ENCODE results near the gene PTPA. TPM values are rescaled to one million over a fixed set of nuclear protein-coding genes. Genes with fewer than 3 reads are reported as not detected.

Gene PTPA
- polyA plus RNA-seq, 1 donor from 2014 or later, result 62.8 TPM

DNA sequence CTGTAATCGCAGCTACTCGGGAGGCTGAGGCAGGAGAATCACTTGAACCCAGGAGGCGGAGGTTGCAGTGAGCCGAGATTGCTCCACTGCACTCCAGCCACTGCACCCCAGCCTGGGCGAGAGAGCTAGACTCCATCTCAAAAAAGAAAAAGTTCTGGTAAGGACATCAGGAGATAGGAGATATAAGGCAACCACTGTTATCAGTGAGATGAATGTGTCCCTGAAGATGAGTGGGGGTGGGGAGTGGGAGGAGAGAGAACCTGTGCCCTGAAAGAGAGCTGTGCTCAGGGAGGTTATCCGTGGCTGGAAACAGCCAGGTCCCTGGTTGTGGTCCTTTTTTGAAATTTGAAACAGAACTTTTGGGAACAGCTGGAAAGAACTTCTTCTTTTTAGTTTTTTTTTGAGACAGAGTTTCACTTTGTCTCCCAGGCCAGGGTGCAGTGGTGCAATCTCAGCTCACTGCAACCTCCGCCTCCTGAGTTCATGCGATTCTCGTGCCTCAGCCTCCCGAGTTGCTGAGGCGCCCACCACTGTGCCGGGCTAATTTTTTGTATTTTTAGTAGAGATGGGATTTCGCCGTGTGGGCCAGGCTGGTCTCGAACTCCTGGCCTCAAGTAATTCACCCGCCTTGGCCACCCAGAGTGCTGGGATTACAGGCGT is 2.6 kb downstream of the PTPA start:
- Histone ChIP-seq H2AFZ (ENCODE audit: low read depth, low read length) (no peak overlapping the region), H4K20me1 (ENCODE audit: insufficient read depth) (no peaks in the 10 kb centered on the region), H3F3A (ENCODE audit: insufficient read depth, low read length, poor library complexity, severe bottlenecking) (no peaks in the 10 kb centered on the region), H3K9me3 (ENCODE audit: low read length) (no peaks in the 10 kb centered on the region), H3K4me2 (ENCODE audit: low read length) (no peak overlapping the region), H3K36me3 (ENCODE audit: insufficient read depth, low read length) (no peaks in the 10 kb centered on the region), H3K4me3 (ENCODE audit: low read length) (no peak overlapping the region), H3K9me2 (ENCODE audit: insufficient read depth, low read length) (no peaks in the 10 kb centered on the region), H3K79me2 (replicated peaks; ENCODE audit: insufficient read depth, low read length) (peaks cover 23% of the 10 kb centered on the region), H3K27me3 (ENCODE audit: insufficient read depth, low read depth, low read length) (no peaks in the 10 kb centered on the region), H3K27ac (ENCODE audit: low read length) (no peak overlapping the region), H3K9ac (ENCODE audit: low read length) (no peak overlapping the region)
- TF ChIP-seq RAD21 (conservative IDR thresholded peaks at IDR 0.05) (no peak), MXI1 (conservative IDR thresholded peaks at IDR 0.05; ENCODE audit: poor library complexity, severe bottlenecking) (no peak), EZH2 (IDR thresholded peaks at IDR 0.05; ENCODE audit: borderline replicate concordance, insufficient read depth, low read length, poor library complexity, severe bottlenecking) (no peak), TAF1 (IDR thresholded peaks at IDR 0.05; ENCODE audit: low read depth) (no peak), SMC3 (conservative IDR thresholded peaks at IDR 0.05; ENCODE audit: poor library complexity) (no peak), EP300 (conservative IDR thresholded peaks at IDR 0.05; ENCODE audit: poor library complexity, severe bottlenecking) (no peak), POLR2AphosphoS5 (IDR thresholded peaks at IDR 0.05) (no peak)
- TF ChIP-seq, protein P1, sequence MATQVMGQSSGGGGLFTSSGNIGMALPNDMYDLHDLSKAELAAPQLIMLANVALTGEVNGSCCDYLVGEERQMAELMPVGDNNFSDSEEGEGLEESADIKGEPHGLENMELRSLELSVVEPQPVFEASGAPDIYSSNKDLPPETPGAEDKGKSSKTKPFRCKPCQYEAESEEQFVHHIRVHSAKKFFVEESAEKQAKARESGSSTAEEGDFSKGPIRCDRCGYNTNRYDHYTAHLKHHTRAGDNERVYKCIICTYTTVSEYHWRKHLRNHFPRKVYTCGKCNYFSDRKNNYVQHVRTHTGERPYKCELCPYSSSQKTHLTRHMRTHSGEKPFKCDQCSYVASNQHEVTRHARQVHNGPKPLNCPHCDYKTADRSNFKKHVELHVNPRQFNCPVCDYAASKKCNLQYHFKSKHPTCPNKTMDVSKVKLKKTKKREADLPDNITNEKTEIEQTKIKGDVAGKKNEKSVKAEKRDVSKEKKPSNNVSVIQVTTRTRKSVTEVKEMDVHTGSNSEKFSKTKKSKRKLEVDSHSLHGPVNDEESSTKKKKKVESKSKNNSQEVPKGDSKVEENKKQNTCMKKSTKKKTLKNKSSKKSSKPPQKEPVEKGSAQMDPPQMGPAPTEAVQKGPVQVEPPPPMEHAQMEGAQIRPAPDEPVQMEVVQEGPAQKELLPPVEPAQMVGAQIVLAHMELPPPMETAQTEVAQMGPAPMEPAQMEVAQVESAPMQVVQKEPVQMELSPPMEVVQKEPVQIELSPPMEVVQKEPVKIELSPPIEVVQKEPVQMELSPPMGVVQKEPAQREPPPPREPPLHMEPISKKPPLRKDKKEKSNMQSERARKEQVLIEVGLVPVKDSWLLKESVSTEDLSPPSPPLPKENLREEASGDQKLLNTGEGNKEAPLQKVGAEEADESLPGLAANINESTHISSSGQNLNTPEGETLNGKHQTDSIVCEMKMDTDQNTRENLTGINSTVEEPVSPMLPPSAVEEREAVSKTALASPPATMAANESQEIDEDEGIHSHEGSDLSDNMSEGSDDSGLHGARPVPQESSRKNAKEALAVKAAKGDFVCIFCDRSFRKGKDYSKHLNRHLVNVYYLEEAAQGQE (IDR thresholded peaks at IDR 0.05; ENCODE audit: borderline replicate concordance), result no peak
- TF ChIP-seq, protein P2, sequence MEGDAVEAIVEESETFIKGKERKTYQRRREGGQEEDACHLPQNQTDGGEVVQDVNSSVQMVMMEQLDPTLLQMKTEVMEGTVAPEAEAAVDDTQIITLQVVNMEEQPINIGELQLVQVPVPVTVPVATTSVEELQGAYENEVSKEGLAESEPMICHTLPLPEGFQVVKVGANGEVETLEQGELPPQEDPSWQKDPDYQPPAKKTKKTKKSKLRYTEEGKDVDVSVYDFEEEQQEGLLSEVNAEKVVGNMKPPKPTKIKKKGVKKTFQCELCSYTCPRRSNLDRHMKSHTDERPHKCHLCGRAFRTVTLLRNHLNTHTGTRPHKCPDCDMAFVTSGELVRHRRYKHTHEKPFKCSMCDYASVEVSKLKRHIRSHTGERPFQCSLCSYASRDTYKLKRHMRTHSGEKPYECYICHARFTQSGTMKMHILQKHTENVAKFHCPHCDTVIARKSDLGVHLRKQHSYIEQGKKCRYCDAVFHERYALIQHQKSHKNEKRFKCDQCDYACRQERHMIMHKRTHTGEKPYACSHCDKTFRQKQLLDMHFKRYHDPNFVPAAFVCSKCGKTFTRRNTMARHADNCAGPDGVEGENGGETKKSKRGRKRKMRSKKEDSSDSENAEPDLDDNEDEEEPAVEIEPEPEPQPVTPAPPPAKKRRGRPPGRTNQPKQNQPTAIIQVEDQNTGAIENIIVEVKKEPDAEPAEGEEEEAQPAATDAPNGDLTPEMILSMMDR (IDR thresholded peaks at IDR 0.05; ENCODE audit: poor library complexity, severe bottlenecking), result no peak

DNA sequence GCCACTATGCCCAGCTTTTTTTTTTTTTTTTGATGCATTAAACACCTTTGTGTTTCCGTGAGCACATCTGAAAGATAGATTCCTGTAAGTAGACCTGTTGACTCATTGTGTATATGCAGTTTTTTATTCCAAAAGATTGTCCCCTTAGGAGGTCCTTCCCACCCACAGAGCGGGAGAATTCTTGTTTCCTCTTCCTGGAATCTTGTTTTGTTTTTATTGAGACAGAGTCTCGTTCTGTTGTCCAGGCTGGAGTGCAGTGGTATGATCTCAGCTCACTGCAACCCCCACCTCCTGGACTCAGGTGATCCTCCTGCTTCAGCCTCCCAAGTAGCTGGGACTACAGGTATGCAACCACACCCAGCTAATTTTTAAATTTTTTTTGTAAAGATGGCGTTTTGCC is 7.6 kb downstream of the PTPA start:
- Histone ChIP-seq H3K9me2 (ENCODE audit: insufficient read depth, low read length) (no peaks in the 10 kb centered on the region), H3K27me3 (ENCODE audit: insufficient read depth, low read depth, low read length) (no peaks in the 10 kb centered on the region), H3K27ac (ENCODE audit: low read length) (no peak overlapping the region), H4K20me1 (ENCODE audit: insufficient read depth) (no peaks in the 10 kb centered on the region), H3K4me2 (ENCODE audit: low read length) (no peak overlapping the region), H3K79me2 (replicated peaks; ENCODE audit: insufficient read depth, low read length) (peaks cover 15% of the 10 kb centered on the region), H3K9me3 (ENCODE audit: low read length) (no peaks in the 10 kb centered on the region), H3K4me3 (ENCODE audit: low read length) (no peak overlapping the region), H3K36me3 (ENCODE audit: insufficient read depth, low read length) (no peaks in the 10 kb centered on the region), H3K9ac (ENCODE audit: low read length) (no peak overlapping the region), H3F3A (ENCODE audit: insufficient read depth, low read length, poor library complexity, severe bottlenecking) (no peaks in the 10 kb centered on the region), H2AFZ (ENCODE audit: low read depth, low read length) (no peak overlapping the region)
- TF ChIP-seq SMC3 (conservative IDR thresholded peaks at IDR 0.05; ENCODE audit: poor library complexity), result no peak
- TF ChIP-seq, protein P1 (IDR thresholded peaks at IDR 0.05; ENCODE audit: borderline replicate concordance), result no peak
- no peak for TF ChIP-seq TAF1 (IDR thresholded peaks at IDR 0.05; ENCODE audit: low read depth)
- TF ChIP-seq EP300 (conservative IDR thresholded peaks at IDR 0.05; ENCODE audit: poor library complexity, severe bottlenecking), result no peak
- TF ChIP-seq EZH2 (IDR thresholded peaks at IDR 0.05; ENCODE audit: borderline replicate concordance, insufficient read depth, low read length, poor library complexity, severe bottlenecking), result no peak
- TF ChIP-seq MXI1 (conservative IDR thresholded peaks at IDR 0.05; ENCODE audit: poor library complexity, severe bottlenecking), result no peak
- TF ChIP-seq, protein P2 (IDR thresholded peaks at IDR 0.05; ENCODE audit: poor library complexity, severe bottlenecking), result no peak
- no peak for TF ChIP-seq RAD21 (conservative IDR thresholded peaks at IDR 0.05)
- TF ChIP-seq POLR2AphosphoS5 (IDR thresholded peaks at IDR 0.05), result no peak
